Measurements from ENCODE around the gene TMEM150B.

TMEM150B gene

DNA sequence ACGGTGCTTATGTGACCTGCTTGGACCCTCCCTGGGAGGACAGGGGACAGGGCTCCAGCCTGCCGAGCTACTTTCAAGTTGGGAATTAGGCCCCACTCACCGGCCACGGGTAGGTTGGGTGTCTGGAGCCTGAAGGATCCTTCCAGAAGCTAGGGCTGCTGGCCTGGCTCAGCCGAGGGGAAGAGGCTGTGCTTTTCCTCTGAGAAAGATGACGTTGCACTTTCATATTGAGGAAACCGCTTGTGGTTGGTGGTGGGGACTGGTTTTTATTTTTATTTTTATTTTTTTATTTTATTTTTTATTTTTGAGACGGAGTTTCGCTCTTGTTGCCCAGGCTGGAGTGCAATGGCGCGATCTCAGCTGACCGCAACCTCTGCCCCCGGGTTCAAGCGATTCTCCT is at the start of gene TMEM150B:
TMEM150B (minus strand) TSS at position 170 of the 400 bp plus-strand sequence. CDS start 4,305 bp downstream, outside the sequence.
- no peak for DNase-seq

DNA sequence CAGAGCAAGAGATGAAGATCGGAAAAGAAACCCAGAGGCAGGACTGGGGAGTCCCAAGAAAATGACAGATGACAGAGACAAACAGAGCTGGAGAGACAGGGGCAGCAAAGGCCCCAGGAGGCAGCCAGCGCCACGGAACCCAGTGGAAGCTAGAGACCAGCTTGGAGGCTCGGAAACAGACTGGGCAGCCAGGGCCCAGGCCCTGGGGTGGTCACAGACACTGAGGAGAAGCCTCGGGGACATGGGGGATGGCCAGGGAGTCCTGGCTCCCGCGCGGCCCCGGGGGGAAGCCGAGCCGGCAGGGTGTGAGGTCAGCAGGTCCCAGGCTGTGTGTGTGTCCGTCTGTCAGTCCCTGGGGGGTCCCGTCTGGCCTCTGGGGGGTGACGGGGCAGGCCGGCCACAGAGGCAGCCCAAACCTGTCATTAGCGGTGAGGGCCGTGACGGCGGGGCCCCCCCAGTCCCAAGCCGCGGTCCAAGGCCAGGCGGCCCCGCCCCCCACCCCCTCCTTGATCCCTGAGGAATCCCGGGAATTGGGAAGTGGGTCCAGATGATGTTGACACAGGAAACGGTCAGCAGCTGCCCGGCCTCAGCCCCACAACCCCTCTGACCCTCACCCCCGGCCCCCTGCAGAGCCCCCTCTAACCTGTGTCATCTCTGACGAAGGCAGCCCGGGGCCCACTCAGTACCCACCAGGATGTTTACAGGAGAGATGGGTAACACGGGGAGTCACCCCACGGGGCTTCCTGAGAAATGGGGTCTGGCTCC is 49.0 kb upstream of the TMEM150B start:
- DNase-seq, result no peak

- DNase-seq, result no peak
Observed at GRCh38 chr19:55373306-55373992, 48.3 kb upstream of the TMEM150B start.

- DNase-seq, result peak; percentile 31
Observed at GRCh38 chr19:55372316-55373081, 47.4 kb upstream of the TMEM150B start.

- DNase-seq, result no peak
Observed at GRCh38 chr19:55370305-55370988, 45.3 kb upstream of the TMEM150B start, which contains the start of gene IL11. IL11 (minus strand) TSS chr19:55370463; CDS start chr19:55370310, 153 bp downstream.

- peak; percentile 33 for DNase-seq
Observed at GRCh38 chr19:55369653-55370304, 44.6 kb upstream of the TMEM150B start.

GRCh38 chr19:55368701-55369563 is 43.8 kb upstream of the TMEM150B start:
- DNase-seq, result peak; percentile 30

DNA sequence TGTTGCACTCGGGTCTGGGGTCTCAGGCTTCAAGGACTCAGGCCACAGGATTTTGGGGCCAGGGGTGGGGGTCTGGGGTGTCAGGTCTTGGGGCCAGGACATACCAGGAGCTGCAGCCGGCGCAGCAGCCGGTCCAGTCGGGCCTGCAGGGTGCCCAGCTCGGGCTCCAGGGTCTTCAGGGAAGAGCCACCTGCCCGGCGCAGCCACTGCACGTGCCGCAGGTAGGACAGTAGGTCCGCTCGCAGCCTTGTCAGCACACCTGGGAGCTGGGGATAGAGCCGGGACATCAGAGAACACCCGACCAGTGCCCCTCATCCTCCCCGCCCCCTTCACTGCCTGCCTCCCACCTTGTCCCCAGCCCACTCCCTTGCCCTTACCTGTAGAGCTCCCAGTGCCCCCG is 43.0 kb upstream of the TMEM150B start:
- no peak for DNase-seq

- no peak for DNase-seq
Observed at GRCh38 chr19:55366790-55367189, 41.6 kb upstream of the TMEM150B start.

- DNase-seq, result no peak
Observed at GRCh38 chr19:55365964-55366363, 40.8 kb upstream of the TMEM150B start.

- no peak for DNase-seq
Observed at GRCh38 chr19:55365245-55365644, 40.1 kb upstream of the TMEM150B start.

- no peak for DNase-seq
Observed at GRCh38 chr19:55362990-55363716, 38.0 kb upstream of the TMEM150B start, which contains the start of gene GARIN5B. GARIN5B (minus strand) TSS chr19:55363260; CDS start chr19:55363066, 194 bp downstream.

GRCh38 chr19:55362174-55362989 is 37.2 kb upstream of the TMEM150B start:
- no peak for DNase-seq

- no peak for DNase-seq
Observed at GRCh38 chr19:55360902-55361301, 35.8 kb upstream of the TMEM150B start.

DNA sequence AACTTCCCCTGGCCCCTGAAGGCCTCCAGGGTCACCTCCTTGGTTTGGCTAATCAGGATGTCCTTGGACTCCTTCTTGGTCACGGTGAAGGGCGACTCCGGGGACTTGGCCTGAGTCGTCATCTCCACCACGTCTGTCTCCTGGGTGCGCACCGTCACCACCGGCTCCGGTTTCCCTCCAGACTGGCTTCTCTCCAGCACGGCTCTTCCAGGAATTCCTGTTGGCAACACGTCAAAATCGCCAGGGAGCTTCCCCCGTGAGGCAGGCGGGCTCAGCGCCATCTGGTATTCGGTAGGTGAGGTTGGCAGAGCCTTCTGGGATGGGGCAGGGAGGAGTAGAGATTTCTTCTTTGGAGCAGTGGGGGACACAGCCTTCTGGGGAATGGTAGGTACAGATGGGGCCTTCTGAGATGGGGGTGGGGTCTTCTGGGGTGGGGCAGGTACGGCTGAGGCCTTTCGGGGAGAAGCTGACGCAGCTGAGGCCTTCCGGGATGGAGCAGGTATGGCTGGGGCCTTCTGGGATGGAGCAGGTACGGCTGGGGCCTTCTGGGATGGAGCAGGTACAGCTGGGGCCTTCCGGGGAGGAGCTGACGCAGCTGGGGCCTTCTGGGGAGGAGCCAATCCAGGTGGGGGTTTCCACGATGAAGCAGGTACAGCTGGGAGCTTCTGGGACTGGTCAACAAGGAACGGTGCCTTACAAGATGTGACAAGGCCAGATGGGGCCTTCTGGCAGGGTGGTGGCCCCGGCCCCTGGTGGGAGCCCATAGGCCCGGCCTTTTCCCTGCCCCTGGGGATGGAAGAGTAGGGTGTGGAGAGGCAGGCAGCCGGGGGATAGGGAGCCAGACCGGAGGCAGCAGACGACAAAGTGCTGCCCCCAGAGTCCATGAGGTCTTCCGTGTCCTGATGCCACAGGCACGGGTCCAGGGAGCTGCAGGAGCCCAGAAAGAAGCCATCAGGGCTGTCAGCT is 34.1 kb upstream of the TMEM150B start:
- DNase-seq, result no peak

DNA sequence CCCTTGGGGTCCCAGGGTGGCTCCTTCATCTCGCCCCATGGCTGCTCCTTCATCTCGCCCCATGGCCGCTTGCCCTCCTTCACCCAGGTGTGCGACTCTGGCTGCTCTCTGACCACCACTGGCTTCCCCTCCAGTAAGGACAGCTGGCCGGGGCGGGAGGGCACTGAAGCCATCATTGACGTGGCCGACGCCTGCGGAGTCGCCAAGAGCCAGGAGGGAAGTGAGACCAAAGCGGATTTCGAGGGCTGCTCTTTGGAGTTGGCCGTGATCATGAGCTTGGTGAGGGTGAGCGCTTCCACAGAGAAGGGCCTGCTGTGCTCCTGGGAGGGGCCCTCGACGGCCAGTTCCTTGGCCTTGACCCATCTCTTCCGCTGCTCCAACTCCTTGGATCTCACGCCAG is 33.4 kb upstream of the TMEM150B start:
- no peak for DNase-seq

DNA sequence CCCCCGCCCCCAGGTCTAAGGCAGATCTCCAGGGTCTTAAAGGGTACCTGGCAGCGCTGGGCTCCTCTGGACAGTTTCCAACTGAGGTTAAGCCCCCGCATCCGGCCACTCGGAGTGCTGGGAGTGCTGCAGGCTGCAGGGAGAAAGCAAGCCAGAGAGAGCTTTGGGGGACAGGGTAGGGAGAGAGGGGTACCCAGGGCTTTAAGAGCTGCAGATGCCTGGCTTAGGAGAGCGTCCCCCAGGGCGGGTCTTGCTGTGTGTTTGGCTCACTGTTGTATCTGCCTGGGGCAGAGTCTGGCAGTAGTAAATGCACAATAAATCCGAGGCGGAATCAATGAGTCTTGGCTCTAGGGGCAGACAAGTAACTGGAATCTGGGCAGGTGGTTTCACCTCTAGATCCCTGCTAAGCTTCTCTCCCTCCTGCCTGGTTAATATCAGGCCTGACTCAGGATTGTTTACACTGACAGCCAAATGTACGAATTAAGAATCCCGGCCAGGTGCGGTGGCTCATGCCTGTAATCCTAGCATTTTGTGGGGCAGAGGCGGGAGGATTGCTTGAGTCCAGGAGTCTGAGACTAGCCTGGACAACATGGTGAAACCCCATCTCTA is 30.2 kb upstream of the TMEM150B start:
- no peak for DNase-seq

DNA sequence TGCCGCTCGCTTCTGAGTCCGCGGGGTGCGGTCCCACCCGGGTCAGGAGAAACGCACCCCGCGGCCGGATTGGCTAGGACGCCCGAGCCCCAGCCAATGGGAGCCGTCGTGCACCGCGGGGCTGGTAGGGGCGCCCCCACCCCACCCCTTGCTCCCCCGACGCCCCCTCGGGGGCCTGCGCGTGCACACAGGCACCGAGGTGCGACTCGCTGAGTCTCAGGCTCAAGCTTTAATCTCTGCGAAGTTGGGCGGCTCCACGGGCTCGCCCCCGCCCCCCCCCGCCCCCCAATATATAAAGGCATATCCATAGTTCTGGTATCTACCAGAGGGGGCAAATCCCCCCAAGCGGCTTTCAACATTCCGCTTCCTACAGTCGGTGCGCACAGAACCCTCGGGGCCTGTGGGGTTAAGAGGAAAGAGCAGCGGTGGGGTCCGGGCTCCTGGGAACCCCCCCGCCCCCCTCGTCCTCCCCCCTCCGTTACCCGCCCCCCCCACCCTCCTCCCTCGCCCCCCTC is 29.6 kb upstream of the TMEM150B start, which contains the start of gene COX6B2:
COX6B2 (minus strand) TSS at position 22 of the 515 bp plus-strand sequence. CDS start 198 bp downstream, outside the sequence.
- DNase-seq, result no peak
